Measurements from ENCODE around the gene SERPINA4. TPM values are rescaled to one million over a fixed set of nuclear protein-coding genes. Genes with fewer than 3 reads are reported as not detected.

Gene SERPINA4
- total and polyA plus RNA-seq, 2 of the 13 experiments (the other 11 are each of a cell fraction or from before 2014, with no cell fraction given): 39.1 to 57.8 TPM

- Histone ChIP-seq H3K27ac (ENCODE audit: extremely low read length, insufficient read depth, low read length) (no peak overlapping the region), H3K36me3 (replicated peaks in 1 of 2; ENCODE audit: control insufficient read depth in 1 of 2, insufficient read depth in 2 of 2, low read length in 2 of 2) (peaks cover 38 to 83% of the 10 kb centered on the region in 2 experiments), H3K9me3 (ENCODE audit: low read length) (peaks cover 17% of the 10 kb centered on the region), H3K79me2 (ENCODE audit: insufficient read depth, low read length) (peaks cover 52% of the 10 kb centered on the region), H4K20me1 (ENCODE audit: insufficient read depth, low read length) (peaks cover 57% of the 10 kb centered on the region; the same call in 1 of the 2 replicates), H2AFZ (ENCODE audit: low read length) (no peak overlapping the region), H3K9ac (ENCODE audit: insufficient read depth, low read depth, low read length) (0 out of 2 replicates have a peak overlapping the region, but pooled peaks have one; percentile 7), H3K4me1 (ENCODE audit: insufficient read depth, low read length) (peaks cover 82% of the 10 kb centered on the region), H3K27me3 (ENCODE audit: control insufficient read depth in 1 of 2, insufficient read depth in 2 of 2, low read length in 2 of 2) (no peaks in the 10 kb centered on the region; a peak in 1 of 5 replicates), H3K4me3 (replicated peaks in 1 of 3; ENCODE audit: insufficient read depth in 1 of 3, low read depth in 2 of 3, low read length in 3 of 3) (peak overlapping the region; percentile 20 to 68 (median 62); a peak in 4 of 6 replicates), H3K4me2 (ENCODE audit: low read depth, low read length) (peak overlapping the region; percentile 97)
- in situ Hi-C loops (cut with HindIII; ENCODE audit: extremely low pct_ligation_motif_present, low pct_unique_long_range_greater_than_20kb): no loop called here
- BruUV-seq (replicated peaks): TSS peak; percentile 1
- ChIA-PET CTCF (ENCODE audit: low intra/inter-chr PET ratio, low total read pairs) (no interaction called here), POLR2A (interaction anchor here (0.9 to 19.0 kb wide), 9 partner anchors 19 to 96 kb away, joined by 3 to 638 read pairs (median 5); partner anchors contain the start of genes SERPINA4 and SERPINA5)
- FAIRE-seq (no peak), DNase-seq (ENCODE audit: low spot score) (no peak), ATAC-seq (no peak)
- 94% methylated on average over 5 of the region's 5 CpGs for WGBS (ENCODE audit: low lambda C conversion rate)
- intact Hi-C loops (cut with micrococcal nuclease; ENCODE audit: unreplicated experiment): loop anchor here (5.0 kb wide), 2 partner anchors 35 to 65 kb away; partner anchors contain the start of gene SERPINA5
- no peak for TF ChIP-seq ZNF766 (CRISPR knock-in tag; IDR thresholded peaks at IDR 0.05; ENCODE audit: borderline replicate concordance)
- TF ChIP-seq ZNF605 (CRISPR knock-in tag; IDR thresholded peaks at IDR 0.05): no peak
- peak; percentile 86 for TF ChIP-seq RBFOX2 (IDR thresholded peaks at IDR 0.05; ENCODE audit: low read depth, low read length)
- peak; percentile 54; the same call in 1 of the 2 replicates for TF ChIP-seq HNRNPL (IDR thresholded peaks at IDR 0.05; ENCODE audit: low read depth, low read length)
- no peak for TF ChIP-seq ZSCAN25 (CRISPR knock-in tag; IDR thresholded peaks at IDR 0.05)
- TF ChIP-seq ZNF513 (CRISPR knock-in tag; conservative IDR thresholded peaks at IDR 0.05): no peak
- no peak for TF ChIP-seq GABPA (IDR thresholded peaks at IDR 0.05; ENCODE audit: low read depth, low read length)
- TF ChIP-seq GABPA (CRISPR knock-in tag; IDR thresholded peaks at IDR 0.05; ENCODE audit: low read depth): no peak
- TF ChIP-seq ZNF230 (CRISPR knock-in tag; IDR thresholded peaks at IDR 0.05): no peak
- no peak for TF ChIP-seq ZSCAN22 (CRISPR knock-in tag; IDR thresholded peaks at IDR 0.05)
- peak; percentile 75 for TF ChIP-seq AGO2 (optimal IDR thresholded peaks at IDR 0.05; ENCODE audit: low read depth, low read length)
- TF ChIP-seq, protein P1, sequence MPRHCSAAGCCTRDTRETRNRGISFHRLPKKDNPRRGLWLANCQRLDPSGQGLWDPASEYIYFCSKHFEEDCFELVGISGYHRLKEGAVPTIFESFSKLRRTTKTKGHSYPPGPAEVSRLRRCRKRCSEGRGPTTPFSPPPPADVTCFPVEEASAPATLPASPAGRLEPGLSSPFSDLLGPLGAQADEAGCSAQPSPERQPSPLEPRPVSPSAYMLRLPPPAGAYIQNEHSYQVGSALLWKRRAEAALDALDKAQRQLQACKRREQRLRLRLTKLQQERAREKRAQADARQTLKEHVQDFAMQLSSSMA (CRISPR knock-in tag; IDR thresholded peaks at IDR 0.05): no peak
- peak; percentile 54 for TF ChIP-seq POLR2G (IDR thresholded peaks at IDR 0.05; ENCODE audit: low read depth, low read length)
- no peak for TF ChIP-seq ZHX2 (IDR thresholded peaks at IDR 0.05; ENCODE audit: low read depth)
- TF ChIP-seq ZHX2 (CRISPR knock-in tag; IDR thresholded peaks at IDR 0.05; ENCODE audit: borderline replicate concordance): no peak
- TF ChIP-seq ZKSCAN8 (CRISPR knock-in tag; IDR thresholded peaks at IDR 0.05; ENCODE audit: borderline replicate concordance): no peak
Measured at GRCh38 chr14:94617366-94617941, 56.2 kb downstream of the SERPINA4 start.

All from HepG2 (cell line).